ENCODE results near the gene SAMD8. TPM values are rescaled to one million over a fixed set of nuclear protein-coding genes. Genes with fewer than 3 reads are reported as not detected.
A peak's percentile ranks its signal among the peaks of the same experiment; 100 is the strongest.

The SAMD8 gene
- total and polyA plus RNA-seq, 7 donors: 10.8 to 44.2 (median 35.1) TPM

GRCh38 chr10:75065076-75065475 is 46.4 kb upstream of the SAMD8 start:
- H3K9me3 ChIP-seq: no peaks in the 10 kb centered on the region
- H3K27ac ChIP-seq: peak overlapping the region; percentile 56
- H3K27me3 ChIP-seq (ENCODE audit: insufficient read depth in 3 of 3, low read length in 2 of 3): no peaks in the 10 kb centered on the region
- H3K36me3 ChIP-seq (ENCODE audit: insufficient read depth in 1 of 2, low read depth in 1 of 2): no peaks in the 10 kb centered on the region
- intact Hi-C loops (cut with DNase I): no loop called here
- DNase-seq (no peak), ATAC-seq (no peak)
- no peak overlapping the region for H3K4me3 ChIP-seq
- TF ChIP-seq, protein P1, sequence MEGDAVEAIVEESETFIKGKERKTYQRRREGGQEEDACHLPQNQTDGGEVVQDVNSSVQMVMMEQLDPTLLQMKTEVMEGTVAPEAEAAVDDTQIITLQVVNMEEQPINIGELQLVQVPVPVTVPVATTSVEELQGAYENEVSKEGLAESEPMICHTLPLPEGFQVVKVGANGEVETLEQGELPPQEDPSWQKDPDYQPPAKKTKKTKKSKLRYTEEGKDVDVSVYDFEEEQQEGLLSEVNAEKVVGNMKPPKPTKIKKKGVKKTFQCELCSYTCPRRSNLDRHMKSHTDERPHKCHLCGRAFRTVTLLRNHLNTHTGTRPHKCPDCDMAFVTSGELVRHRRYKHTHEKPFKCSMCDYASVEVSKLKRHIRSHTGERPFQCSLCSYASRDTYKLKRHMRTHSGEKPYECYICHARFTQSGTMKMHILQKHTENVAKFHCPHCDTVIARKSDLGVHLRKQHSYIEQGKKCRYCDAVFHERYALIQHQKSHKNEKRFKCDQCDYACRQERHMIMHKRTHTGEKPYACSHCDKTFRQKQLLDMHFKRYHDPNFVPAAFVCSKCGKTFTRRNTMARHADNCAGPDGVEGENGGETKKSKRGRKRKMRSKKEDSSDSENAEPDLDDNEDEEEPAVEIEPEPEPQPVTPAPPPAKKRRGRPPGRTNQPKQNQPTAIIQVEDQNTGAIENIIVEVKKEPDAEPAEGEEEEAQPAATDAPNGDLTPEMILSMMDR (IDR thresholded peaks at IDR 0.05): no peak
- peaks cover 13% of the 10 kb centered on the region for H3K4me1 ChIP-seq
- WGBS, 3 donors: 76 to 94% (median 87%) methylated on average over 4 of the region's 4 CpGs

- no peaks in the 10 kb centered on the region for H3K9me3 ChIP-seq
- H3K36me3 ChIP-seq (ENCODE audit: insufficient read depth in 1 of 2, low read depth in 1 of 2): no peaks in the 10 kb centered on the region
- DNase-seq: no peak
- TF ChIP-seq, protein P1 (IDR thresholded peaks at IDR 0.05): no peak
- 90 to 96% (median 90%) methylated on average over 5 of the region's 5 CpGs for WGBS, 3 donors
- no peaks in the 10 kb centered on the region for H3K27me3 ChIP-seq (ENCODE audit: insufficient read depth in 3 of 3, low read length in 2 of 3)
- peaks cover 25% of the 10 kb centered on the region for H3K4me1 ChIP-seq
- H3K4me3 ChIP-seq: no peak overlapping the region
- no peak overlapping the region for H3K27ac ChIP-seq
- intact Hi-C loops (cut with DNase I): no loop called here
- no peak for ATAC-seq
Measured at GRCh38 chr10:75066271-75066670, 45.2 kb upstream of the SAMD8 start.

DNA sequence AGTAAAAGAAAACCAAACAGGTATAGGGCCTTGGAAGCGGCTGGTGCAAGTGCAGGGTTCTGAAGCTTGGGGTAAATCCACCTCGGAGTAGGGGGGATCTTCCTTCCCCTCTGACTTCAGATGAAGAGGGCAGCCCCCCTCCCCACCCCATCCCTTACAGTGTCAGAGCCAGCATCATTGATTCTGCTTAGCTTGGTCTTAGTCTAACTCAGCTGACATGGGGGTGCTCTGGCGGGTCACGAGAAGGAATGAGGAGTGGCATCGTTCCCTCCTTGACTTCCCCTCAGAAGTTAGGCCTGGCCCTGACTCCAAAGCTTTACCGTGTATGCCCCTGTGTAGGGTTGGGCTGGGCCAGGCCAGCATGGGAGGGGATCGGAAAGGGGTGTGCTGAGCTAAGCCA is 44.2 kb upstream of the SAMD8 start:
- WGBS, 3 donors: 84 to 87% (median 87%) methylated on average over 7 of the region's 7 CpGs
- ATAC-seq: no peak
- H3K27ac ChIP-seq: no peak overlapping the region

GRCh38 chr10:75068523-75068922 is 42.9 kb upstream of the SAMD8 start:
- TF ChIP-seq, protein P1 (IDR thresholded peaks at IDR 0.05): no peak
- Histone ChIP-seq H3K27ac (no peak overlapping the region), H3K36me3 (ENCODE audit: insufficient read depth in 1 of 2, low read depth in 1 of 2) (no peaks in the 10 kb centered on the region), H3K9me3 (no peaks in the 10 kb centered on the region), H3K4me3 (no peak overlapping the region), H3K4me1 (peaks cover 25% of the 10 kb centered on the region), H3K27me3 (ENCODE audit: insufficient read depth in 3 of 3, low read length in 2 of 3) (no peaks in the 10 kb centered on the region)
- intact Hi-C loops (cut with DNase I): no loop called here
- DNase-seq: no peak
- WGBS, 3 donors: 74 to 85% (median 77%) methylated on average over 6 of the region's 6 CpGs
- no peak for ATAC-seq

More for the DNA sequence above, 44.2 kb upstream of the SAMD8 start:
- Histone ChIP-seq H3K4me3 (no peak overlapping the region), H3K9me3 (no peaks in the 10 kb centered on the region), H3K27me3 (ENCODE audit: insufficient read depth in 3 of 3, low read length in 2 of 3) (no peaks in the 10 kb centered on the region), H3K36me3 (ENCODE audit: insufficient read depth in 1 of 2, low read depth in 1 of 2) (no peaks in the 10 kb centered on the region), H3K4me1 (peaks cover 25% of the 10 kb centered on the region)
- DNase-seq: no peak
- intact Hi-C loops (cut with DNase I): no loop called here
- TF ChIP-seq, protein P1 (IDR thresholded peaks at IDR 0.05): no peak

GRCh38 chr10:75070476-75070875 is 41.0 kb upstream of the SAMD8 start:
- 62 to 78% (median 74%) methylated on average over 11 of the region's 11 CpGs for WGBS, 3 donors
- Histone ChIP-seq H3K27ac (peak overlapping the region; percentile 85), H3K4me1 (peaks cover 21% of the 10 kb centered on the region), H3K27me3 (ENCODE audit: insufficient read depth in 3 of 3, low read length in 2 of 3) (no peaks in the 10 kb centered on the region), H3K9me3 (no peaks in the 10 kb centered on the region), H3K36me3 (ENCODE audit: insufficient read depth in 1 of 2, low read depth in 1 of 2) (no peaks in the 10 kb centered on the region), H3K4me3 (no peak overlapping the region)
- DNase-seq: no peak
- peak in 1 of 4 donors; percentile 12 for ATAC-seq
- intact Hi-C loops (cut with DNase I): no loop called here
- TF ChIP-seq, protein P1 (IDR thresholded peaks at IDR 0.05): no peak
